NCI-H2081 treated with DMSO at 0.1 percent for 48 hours (cell line): ENCODE data around the gene ROCK1.
"Not testable (repeated sequence)": the region's sequence is repeated elsewhere in the genome, so short reads cannot be mapped to it uniquely, and the experiment has no call there.

Experiments
- DNase-seq: peaks from one replicate; lab custom pipeline; 2025; lab: John Stamatoyannopoulos, UW

Gene ROCK1

GRCh38 chr18:21052385-21052784, 59.2 kb downstream of the ROCK1 start:
- DNase-seq = no peak

DNA sequence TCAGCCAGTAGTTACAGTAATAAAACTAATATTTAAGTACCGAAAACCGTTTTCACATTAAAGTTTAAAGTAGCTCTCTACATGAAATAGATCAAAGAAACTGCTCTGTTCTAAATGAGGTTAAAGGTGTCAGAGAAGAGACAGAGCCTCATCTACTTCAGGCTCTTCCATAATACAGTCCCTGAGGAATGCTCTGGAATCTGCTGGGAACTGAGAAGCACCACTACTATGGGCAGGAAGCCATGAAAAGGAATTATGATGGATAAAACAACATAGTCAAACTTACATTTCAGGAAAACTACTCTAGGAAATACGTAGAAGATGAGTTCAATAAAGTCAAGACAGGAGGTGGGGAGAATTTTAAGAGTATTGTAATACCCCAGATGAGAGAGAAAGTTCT, 60.0 kb downstream of the ROCK1 start:
- no peak for DNase-seq

- DNase-seq = no peak
These were observed 62.3 kb downstream of the ROCK1 start for GRCh38 chr18:21049306-21049705.

GRCh38 chr18:21047126-21047525, 64.5 kb downstream of the ROCK1 start:
- DNase-seq = no peak

- DNase-seq = no peak
These were observed 71.1 kb downstream of the ROCK1 start for GRCh38 chr18:21040466-21040865.

- DNase-seq = no peak
These were observed 73.4 kb downstream of the ROCK1 start for GRCh38 chr18:21038201-21038600.

DNA sequence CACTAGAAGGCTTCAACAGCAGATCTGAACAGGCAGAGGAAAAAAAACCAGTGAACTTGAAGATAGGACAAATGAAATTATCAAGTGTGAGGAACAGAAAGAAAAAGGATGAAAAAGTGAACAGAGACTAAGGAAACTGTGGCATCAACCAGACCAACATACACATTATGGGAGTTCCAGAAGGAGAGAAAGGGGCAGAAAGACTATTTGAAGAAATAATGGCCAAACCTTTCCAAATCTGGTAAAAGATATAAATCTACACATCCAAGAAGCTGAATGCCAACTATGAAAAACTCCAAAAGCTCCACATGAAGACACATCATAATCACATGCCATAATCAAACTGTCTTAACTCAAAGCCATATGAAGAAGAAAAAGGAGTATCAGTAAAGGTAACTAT, 79.8 kb downstream of the ROCK1 start:
- DNase-seq = no peak

- DNase-seq = not testable (repeated sequence)
These were observed 93.4 kb downstream of the ROCK1 start for GRCh38 chr18:21018257-21018656.

- no peak for DNase-seq
These were observed 99.3 kb downstream of the ROCK1 start for GRCh38 chr18:21012308-21012707.

DNA sequence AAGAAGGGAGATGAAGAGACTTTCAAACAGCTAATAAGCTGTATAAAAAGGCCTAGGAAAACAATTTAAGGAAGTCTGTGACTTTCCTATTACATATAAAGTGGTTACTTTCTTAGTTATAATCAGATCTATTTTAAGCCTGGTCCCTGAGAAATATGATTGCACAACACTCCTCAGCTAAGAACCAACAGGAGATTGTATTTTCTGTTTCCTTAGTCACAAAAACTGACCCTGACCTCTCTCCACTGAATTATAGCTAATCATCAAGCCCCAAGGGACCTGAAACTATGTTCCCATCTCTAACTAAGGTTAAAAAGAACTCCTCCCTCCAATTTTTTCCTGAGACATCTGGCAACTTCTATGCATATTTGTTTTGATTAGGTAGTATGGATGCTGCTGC, 106.9 kb downstream of the ROCK1 start:
- DNase-seq = no peak

- DNase-seq = no peak
These were observed 110.9 kb downstream of the ROCK1 start for GRCh38 chr18:21000667-21001066.

DNA sequence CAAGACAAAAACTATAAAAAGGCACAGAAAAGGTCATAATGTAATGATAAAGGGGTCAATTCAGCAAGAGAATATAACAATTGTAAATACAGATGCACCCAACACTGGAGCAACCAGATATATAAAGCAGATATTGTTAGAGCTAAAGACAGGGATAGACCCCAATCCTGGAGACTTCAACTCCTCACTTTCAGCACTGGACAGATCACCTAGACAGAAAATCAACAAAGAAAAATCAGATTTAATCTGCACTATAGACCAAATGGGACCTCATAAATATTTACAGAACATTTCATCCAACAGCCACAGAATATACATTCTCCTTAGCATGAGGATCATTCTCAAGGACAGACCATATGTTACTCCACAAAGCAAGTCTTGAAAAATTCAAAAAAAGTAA, 114.2 kb downstream of the ROCK1 start:
- DNase-seq = no peak

GRCh38 chr18:20996418-20996817, 115.2 kb downstream of the ROCK1 start:
- no peak for DNase-seq

DNA sequence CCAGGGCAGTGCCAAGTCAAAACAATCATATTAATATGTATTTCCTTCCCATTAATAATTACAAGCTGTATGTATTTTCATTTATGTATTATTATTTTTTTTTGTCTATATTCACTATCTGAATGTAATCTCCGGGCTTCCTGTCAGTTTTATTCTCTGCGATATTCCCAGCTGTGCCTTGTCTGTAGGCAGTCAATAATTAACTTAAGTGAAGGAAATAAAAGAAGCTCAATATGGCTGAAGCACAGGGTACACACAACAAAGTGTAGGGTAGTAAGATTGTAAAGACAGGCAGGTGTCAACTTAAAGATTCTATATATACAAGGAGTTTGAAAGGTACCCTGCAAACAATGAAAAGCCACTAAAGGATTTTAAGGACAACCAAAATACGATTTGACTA, 122.9 kb downstream of the ROCK1 start:
- DNase-seq = no peak

DNA sequence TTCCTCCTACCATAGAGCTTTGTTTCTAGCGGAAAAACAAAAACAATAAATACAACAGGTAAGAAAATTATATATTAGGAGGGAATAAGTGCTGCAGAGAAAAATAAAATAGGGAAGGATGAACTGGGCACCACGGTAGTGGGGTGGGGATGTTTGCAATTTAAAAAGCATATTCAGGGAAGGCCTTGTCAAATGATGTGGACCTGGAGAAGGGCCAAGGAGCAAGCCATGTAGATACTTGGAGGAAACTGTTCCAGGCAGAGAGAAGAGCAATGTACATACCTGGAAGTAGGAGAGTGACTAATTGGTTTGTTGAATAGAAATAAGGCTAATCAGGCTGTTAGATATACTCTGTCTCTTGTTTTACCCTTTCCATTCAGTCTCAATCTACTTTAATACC, 136.5 kb downstream of the ROCK1 start:
- DNase-seq = no peak

DNA sequence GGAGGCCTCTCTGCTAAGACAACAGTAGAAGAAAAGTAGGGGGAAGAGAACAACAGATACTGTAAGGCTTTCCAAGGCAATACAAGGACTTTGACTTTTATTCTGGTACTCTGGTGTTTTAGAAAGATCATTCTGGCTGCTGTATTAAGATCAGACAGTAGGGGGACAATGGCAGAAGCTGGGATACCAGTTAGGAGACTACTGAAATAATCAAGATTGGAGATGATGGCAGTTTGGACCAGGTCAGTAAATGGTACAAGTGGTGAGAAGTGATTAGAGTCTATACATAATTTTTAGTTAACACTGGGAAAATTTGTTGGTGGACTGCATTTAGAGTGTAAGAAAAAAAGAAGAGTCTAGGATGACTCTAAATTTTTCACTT, 139.7 kb downstream of the ROCK1 start:
- no peak for DNase-seq

- DNase-seq = no peak
These were observed 144.8 kb downstream of the ROCK1 start for GRCh38 chr18:20966795-20967194.

DNA sequence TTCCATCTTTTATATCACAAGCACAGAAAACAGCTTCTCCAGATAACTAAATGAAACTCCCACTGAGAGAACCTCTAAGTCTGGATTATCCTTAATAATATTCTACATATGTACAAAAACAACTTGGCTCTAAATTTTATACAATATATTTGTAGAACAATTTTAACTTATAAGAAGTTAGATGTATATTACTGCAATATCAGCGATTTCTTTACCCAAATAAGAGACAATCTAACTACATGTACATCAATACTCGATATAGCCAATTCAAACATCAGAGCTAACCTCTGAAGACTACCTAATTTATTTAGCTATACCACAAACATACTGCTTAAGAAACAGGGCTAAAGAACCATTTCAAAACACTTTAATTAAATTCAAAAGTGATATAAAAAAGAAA, 148.6 kb downstream of the ROCK1 start:
- no peak for DNase-seq

- no peak for DNase-seq
These were observed 150.9 kb downstream of the ROCK1 start for GRCh38 chr18:20960735-20961134.

GRCh38 chr18:20950827-20951226, 160.8 kb downstream of the ROCK1 start:
- DNase-seq = not testable (repeated sequence)
